H9 (cell line): ENCODE data around the gene ARL13A. TPM values are rescaled to one million over a fixed set of nuclear protein-coding genes. Genes with fewer than 3 reads are reported as not detected.

Source experiments
- DNase-seq: peaks from one replicate; pipeline ENCODE4 v3.0.0-alpha.2; 2017
- H2AFZ ChIP-seq: one replicate; pipeline ENCODE4 v1.6.1; 2013; ENCODE audit warnings: mild to moderate bottlenecking, low read length, control low read depth, moderate library complexity
- H2AK5ac ChIP-seq: 2 replicates; pipeline ENCODE4 v1.6.1; 2013; ENCODE audit warnings: low read length, control low read depth, mixed read lengths; ENCODE audit not compliant: insufficient read length
- H2BK120ac ChIP-seq: one replicate; pipeline ENCODE4 v1.6.1; 2013; ENCODE audit warnings: low read depth, mild to moderate bottlenecking, low read length, control low read depth, inconsistent platforms; ENCODE audit not compliant: poor library complexity, severe bottlenecking
- H2BK12ac ChIP-seq: 2 replicates; pipeline ENCODE4 v1.6.1; 2013; ENCODE audit warnings: low read length, control low read depth, mixed read lengths, low read depth; ENCODE audit not compliant: insufficient read length
- H2BK15ac ChIP-seq: 2 replicates; pipeline ENCODE4 v1.6.1; 2013; ENCODE audit warnings: low read depth, low read length, control low read depth
- H2BK20ac ChIP-seq: one replicate; pipeline ENCODE4 v1.6.1; 2013; ENCODE audit warnings: low read depth, mild to moderate bottlenecking, low read length, control low read depth, inconsistent platforms; ENCODE audit not compliant: poor library complexity, severe bottlenecking
- H2BK5ac ChIP-seq: 2 replicates; pipeline ENCODE4 v1.6.1; 2013; ENCODE audit warnings: low read length, control low read depth, mixed read lengths; ENCODE audit not compliant: insufficient read length
- H3K14ac ChIP-seq: 2 replicates; pipeline ENCODE4 v1.6.1; 2013; ENCODE audit warnings: low read length, control low read depth; ENCODE audit not compliant: insufficient read depth
- H3K18ac ChIP-seq: 2 replicates; pipeline ENCODE4 v1.6.1; 2013; ENCODE audit warnings: low read depth, mild to moderate bottlenecking, mixed read lengths, low read length, control low read depth; ENCODE audit not compliant: insufficient read length
- H3K23ac ChIP-seq: 2 replicates; pipeline ENCODE4 v1.6.1; 2013; ENCODE audit warnings: low read length, control low read depth, mixed read lengths, low read depth; ENCODE audit not compliant: insufficient read length
- H3K23me2 ChIP-seq: 2 replicates; pipeline ENCODE4 v1.6.1; 2013; ENCODE audit warnings: low read depth, mild to moderate bottlenecking, mixed read lengths, low read length, control low read depth; ENCODE audit not compliant: insufficient read length, poor library complexity, severe bottlenecking
- H3K27ac ChIP-seq: 2 replicates; pipeline ENCODE4 v1.5.1; 2013; ENCODE audit warnings: low read length, control low read depth, mixed read lengths, low read depth; ENCODE audit not compliant: insufficient read length
- H3K27me3 ChIP-seq: 2 replicates; pipeline ENCODE4 v1.6.1; 2013; ENCODE audit warnings: low read length, control low read depth, inconsistent platforms; ENCODE audit not compliant: insufficient read depth
- H3K4ac ChIP-seq: 2 replicates; pipeline ENCODE4 v1.6.1; 2013; ENCODE audit warnings: low read depth, mild to moderate bottlenecking, control low read depth, inconsistent platforms, low read length, moderate library complexity
- H3K4me1 ChIP-seq: 2 replicates; pipeline ENCODE4 v1.6.1; 2013; ENCODE audit warnings: low read length, control low read depth, inconsistent platforms; ENCODE audit not compliant: insufficient read depth
- H3K4me2 ChIP-seq: 2 replicates; pipeline ENCODE4 v1.6.1; 2013; ENCODE audit warnings: low read length, control low read depth, mixed read lengths; ENCODE audit not compliant: insufficient read length, insufficient read depth
- H3K56ac ChIP-seq: 2 replicates; pipeline ENCODE4 v1.6.1; 2013; ENCODE audit warnings: low read depth, mild to moderate bottlenecking, mixed read lengths, low read length, control low read depth; ENCODE audit not compliant: insufficient read length
- H3K79me1 ChIP-seq: 2 replicates; pipeline ENCODE4 v1.6.1; 2013; ENCODE audit warnings: low read depth, mild to moderate bottlenecking, moderate library complexity, low read length, control low read depth, inconsistent platforms; ENCODE audit not compliant: insufficient read depth, poor library complexity, severe bottlenecking
- H3K79me2 ChIP-seq: 2 replicates; pipeline ENCODE4 v1.6.1; 2013; ENCODE audit warnings: low read length, control low read depth, inconsistent platforms; ENCODE audit not compliant: insufficient read depth
- H3K9ac ChIP-seq: 2 replicates; pipeline ENCODE4 v1.6.1; 2013; ENCODE audit warnings: low read length, control low read depth, mixed read lengths; ENCODE audit not compliant: insufficient read length; ENCODE audit errors: extremely low read depth
- H3K9me3 ChIP-seq: one replicate; pipeline ENCODE4 v1.6.1; 2013; ENCODE audit warnings: low read depth, low read length, inconsistent platforms; ENCODE audit not compliant: control insufficient read depth
- H3T11ph ChIP-seq: one replicate; pipeline ENCODE4 v1.6.1; 2013; ENCODE audit warnings: mild to moderate bottlenecking, low read length, control low read depth, inconsistent platforms
- H4K20me1 ChIP-seq: one replicate; pipeline ENCODE4 v1.6.1; 2013; ENCODE audit not compliant: control insufficient read depth, insufficient read length, insufficient read depth
- H4K5ac ChIP-seq: 2 replicates; pipeline ENCODE4 v1.6.1; 2013; ENCODE audit warnings: low read depth, mild to moderate bottlenecking, mixed read lengths, low read length, control low read depth; ENCODE audit not compliant: insufficient read length
- H4K8ac ChIP-seq: replicated peaks from 2 replicates; pipeline ENCODE4 v1.6.1; 2013; ENCODE audit warnings: low read length, control low read depth, mixed read lengths, low read depth; ENCODE audit not compliant: insufficient read length
- H4K91ac ChIP-seq: 2 replicates; pipeline ENCODE4 v1.6.1; 2013; ENCODE audit warnings: low read depth, mild to moderate bottlenecking, moderate library complexity, mixed read lengths, low read length, control low read depth; ENCODE audit not compliant: insufficient read length
- H3K27ac Mint-ChIP-seq, 3 experiments: 2 replicates in 2 of 3; 3 replicates in 1 of 3; pipeline ENCODE4 v1.8.0; 2020 to 2021; ENCODE audit warnings: mixed read lengths in 3 of 3, mild to moderate bottlenecking in 1 of 3, moderate library complexity in 1 of 3
- H3K27me3 Mint-ChIP-seq: 2 replicates; pipeline ENCODE4 v1.8.0; 2021; ENCODE audit warnings: low read depth, mild to moderate bottlenecking, moderate library complexity, mixed read lengths
- H3K36me3 Mint-ChIP-seq, 3 experiments: 2 replicates in 2 of 3; 3 replicates in 1 of 3; pipeline ENCODE4 v1.8.0; 2020 to 2021; ENCODE audit warnings: low read depth in 3 of 3, mixed read lengths in 3 of 3; ENCODE audit not compliant: insufficient read depth in 1 of 3
- H3K4me1 Mint-ChIP-seq, 2 experiments: 2 replicates each; pipeline ENCODE4 v1.8.0; 2020; ENCODE audit warnings: mixed read lengths in 2 of 2
- H3K4me3 Mint-ChIP-seq, 2 experiments: 2 replicates in 1 of 2; 3 replicates in 1 of 2; pipeline ENCODE4 v1.8.0; 2020 to 2021; ENCODE audit warnings: mild to moderate bottlenecking in 2 of 2, mixed read lengths in 2 of 2, moderate library complexity in 1 of 2
- H3K9me3 Mint-ChIP-seq, 2 experiments: 2 replicates in 1 of 2; 3 replicates in 1 of 2; pipeline ENCODE4 v1.8.0; 2020; ENCODE audit warnings: mild to moderate bottlenecking in 2 of 2, mixed read lengths in 2 of 2, moderate library complexity in 1 of 2
- WGBS: extraction: QIAGEN DNeasy Blood & Tissue Kit; methylation state at CpG from one replicate; pipeline ENCODE4 v1.1.7; 2013; ENCODE audit warnings: missing lambda C conversion rate, low lambda C conversion rate, mixed read lengths; ENCODE audit not compliant: insufficient read length; ENCODE audit errors: extremely low coverage; 5-methylcytosine and 5-hydroxymethylcytosine counted together
- total RNA-seq: library from RNA; stranded (reverse); gene quantifications from 2 replicates; pipeline ENCODE4 v1.2.1, GENCODE V29; 2021
- TF ChIP-seq, protein P1 (sequence below): fragments of 200-600 bp; sonication (generic); conservative IDR thresholded peaks from 3 replicates; pipeline ENCODE4 v1.8.0; 2021; ENCODE audit warnings: antibody characterized with exemption, mild to moderate bottlenecking

The ARL13A gene
- total RNA-seq, 1 experiment from 2014 or later, result not detected

DNA sequence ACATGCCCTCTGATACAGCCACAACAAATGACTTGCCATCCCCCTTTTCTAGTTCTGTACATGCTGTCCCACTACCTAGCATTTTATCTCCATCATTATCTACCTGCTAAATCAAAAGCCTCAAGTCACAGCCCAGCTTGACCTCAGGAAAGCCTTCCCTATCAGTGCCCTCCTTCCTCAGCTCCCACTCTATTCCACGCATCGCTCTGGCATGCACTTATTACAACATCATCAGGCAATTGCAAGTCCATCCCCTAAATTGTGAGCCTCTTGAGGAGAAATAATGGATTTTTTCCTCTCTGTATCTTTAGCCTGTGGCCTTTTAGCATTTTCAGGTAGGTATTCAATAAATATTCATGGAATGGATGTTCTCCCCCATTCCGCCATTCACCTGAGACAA is 5.7 kb downstream of the ARL13A start:
- H3K27ac Mint-ChIP-seq, result no peak overlapping the region

More for the DNA sequence above, 5.7 kb downstream of the ARL13A start:
- Histone ChIP-seq H3K4me1 (no peaks in the 10 kb centered on the region), H3K56ac (no peak overlapping the region), H3K4ac (no peak overlapping the region), H4K8ac (no peak overlapping the region), H3K18ac (no peak overlapping the region), H4K20me1 (no peaks in the 10 kb centered on the region), H3K27ac (no peak overlapping the region), H3K27me3 (no peaks in the 10 kb centered on the region), H3K23me2 (no peaks in the 10 kb centered on the region), H2BK20ac (no peak overlapping the region), H3K9me3 (peaks cover 29% of the 10 kb centered on the region), H3K79me1 (no peaks in the 10 kb centered on the region), H2BK12ac (no peak overlapping the region), H4K5ac (no peak overlapping the region), H3K14ac (no peak overlapping the region), H3K4me2 (no peak overlapping the region), H2AK5ac (no peak overlapping the region), H4K91ac (no peak overlapping the region), H2BK120ac (no peak overlapping the region), H2BK5ac (no peak overlapping the region), H3T11ph (no peak overlapping the region), H3K79me2 (no peaks in the 10 kb centered on the region), H2AFZ (no peak overlapping the region), H2BK15ac (no peak overlapping the region), H3K23ac (no peak overlapping the region), H3K9ac (peak overlapping the region; percentile 3)
- Mint-ChIP-seq H3K4me1 (no peaks in the 10 kb centered on the region), H3K4me3 (no peak overlapping the region), H3K27me3 (no peaks in the 10 kb centered on the region; the same call in 1 of the 2 replicates), H3K9me3 (peaks cover 56 to 60% of the 10 kb centered on the region in 2 experiments), H3K36me3 (peaks cover 3 to 8% (median 3%) of the 10 kb centered on the region in 3 experiments; a peak in 5 of 7 replicates)
- DNase-seq, result no peak
- WGBS, result no CpG with 5 or more reads among the region's 3 CpGs
- TF ChIP-seq, protein P1, sequence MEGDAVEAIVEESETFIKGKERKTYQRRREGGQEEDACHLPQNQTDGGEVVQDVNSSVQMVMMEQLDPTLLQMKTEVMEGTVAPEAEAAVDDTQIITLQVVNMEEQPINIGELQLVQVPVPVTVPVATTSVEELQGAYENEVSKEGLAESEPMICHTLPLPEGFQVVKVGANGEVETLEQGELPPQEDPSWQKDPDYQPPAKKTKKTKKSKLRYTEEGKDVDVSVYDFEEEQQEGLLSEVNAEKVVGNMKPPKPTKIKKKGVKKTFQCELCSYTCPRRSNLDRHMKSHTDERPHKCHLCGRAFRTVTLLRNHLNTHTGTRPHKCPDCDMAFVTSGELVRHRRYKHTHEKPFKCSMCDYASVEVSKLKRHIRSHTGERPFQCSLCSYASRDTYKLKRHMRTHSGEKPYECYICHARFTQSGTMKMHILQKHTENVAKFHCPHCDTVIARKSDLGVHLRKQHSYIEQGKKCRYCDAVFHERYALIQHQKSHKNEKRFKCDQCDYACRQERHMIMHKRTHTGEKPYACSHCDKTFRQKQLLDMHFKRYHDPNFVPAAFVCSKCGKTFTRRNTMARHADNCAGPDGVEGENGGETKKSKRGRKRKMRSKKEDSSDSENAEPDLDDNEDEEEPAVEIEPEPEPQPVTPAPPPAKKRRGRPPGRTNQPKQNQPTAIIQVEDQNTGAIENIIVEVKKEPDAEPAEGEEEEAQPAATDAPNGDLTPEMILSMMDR, result no peak
